CD4-positive, alpha-beta T cell treated with Interleukin-2 at 100 ng/mL for 4 hours (primary cell): ENCODE measurements around the gene EHMT2.
"Not testable (repeated sequence)": the region's sequence is repeated elsewhere in the genome, so short reads cannot be mapped to it uniquely, and the experiment has no call there.

Experiments
- DNase-seq: peaks from one replicate; pipeline ENCODE4 v3.0.0-alpha.2; 2020; ENCODE audit warnings: low spot score

EHMT2 gene

GRCh38 chr6:31869343-31869742 lies 28.2 kb downstream of the EHMT2 start:
- no peak for DNase-seq

- not testable (repeated sequence) for DNase-seq
Observed at GRCh38 chr6:31868658-31868971, 28.9 kb downstream of the EHMT2 start.

GRCh38 chr6:31865205-31866118 lies 32.0 kb downstream of the EHMT2 start:
- DNase-seq, result no peak

GRCh38 chr6:31864818-31865204 lies 32.7 kb downstream of the EHMT2 start:
- DNase-seq, result no peak

GRCh38 chr6:31864123-31864562 lies 33.4 kb downstream of the EHMT2 start:
- not testable (repeated sequence) for DNase-seq

GRCh38 chr6:31862344-31863235 lies 34.9 kb downstream of the EHMT2 start, which contains the start of gene NEU1:
Gene NEU1, minus strand, starts transcription at chr6:31862821. Its CDS starts 45 bp downstream, at chr6:31862776.
- peak; percentile 100 for DNase-seq

GRCh38 chr6:31861919-31862343 lies 35.6 kb downstream of the EHMT2 start:
- DNase-seq, result no peak

- no peak for DNase-seq
Observed at GRCh38 chr6:31861150-31861549, 36.3 kb downstream of the EHMT2 start.

- no peak for DNase-seq
Observed at GRCh38 chr6:31860349-31860748, 37.1 kb downstream of the EHMT2 start.

GRCh38 chr6:31859923-31860322 lies 37.6 kb downstream of the EHMT2 start:
- no peak for DNase-seq

GRCh38 chr6:31858707-31859106 lies 38.8 kb downstream of the EHMT2 start:
- DNase-seq, result no peak

- not testable (repeated sequence) for DNase-seq
Observed at GRCh38 chr6:31857774-31858173, 39.7 kb downstream of the EHMT2 start.

GRCh38 chr6:31851980-31852718 lies 45.3 kb downstream of the EHMT2 start:
- not testable (repeated sequence) for DNase-seq

- DNase-seq, result no peak
Observed at GRCh38 chr6:31851485-31851832, 46.0 kb downstream of the EHMT2 start.

- DNase-seq, result no peak
Observed at GRCh38 chr6:31850765-31851484, 46.6 kb downstream of the EHMT2 start.

GRCh38 chr6:31847276-31847978 lies 50.1 kb downstream of the EHMT2 start:
- DNase-seq, result no peak

GRCh38 chr6:31844507-31844906 lies 53.0 kb downstream of the EHMT2 start:
- no peak for DNase-seq

- DNase-seq, result no peak
Observed at GRCh38 chr6:31842053-31842452, 55.4 kb downstream of the EHMT2 start.

- DNase-seq, result not testable (repeated sequence)
Observed at GRCh38 chr6:31839779-31840126, 57.7 kb downstream of the EHMT2 start.

GRCh38 chr6:31838968-31839367 lies 58.5 kb downstream of the EHMT2 start:
- DNase-seq, result no peak

- not testable (repeated sequence) for DNase-seq
Observed at GRCh38 chr6:31838114-31838553, 59.4 kb downstream of the EHMT2 start.
